Anterior cingulate cortex (tissue), 58 donors: ENCODE results near the gene MMADHC.
"Not testable (repeated sequence)": the region's sequence is repeated elsewhere in the genome, so short reads cannot be mapped to it uniquely, and the experiment has no call there.

ENCODE experiments used
- DNase-seq, 58 donors: peaks; one replicate each; lab custom pipeline; 2025; lab: John Stamatoyannopoulos, UW

MMADHC gene

GRCh38 chr2:149595056-149595963 is 7.7 kb upstream of the MMADHC start:
- no peak for DNase-seq

DNA sequence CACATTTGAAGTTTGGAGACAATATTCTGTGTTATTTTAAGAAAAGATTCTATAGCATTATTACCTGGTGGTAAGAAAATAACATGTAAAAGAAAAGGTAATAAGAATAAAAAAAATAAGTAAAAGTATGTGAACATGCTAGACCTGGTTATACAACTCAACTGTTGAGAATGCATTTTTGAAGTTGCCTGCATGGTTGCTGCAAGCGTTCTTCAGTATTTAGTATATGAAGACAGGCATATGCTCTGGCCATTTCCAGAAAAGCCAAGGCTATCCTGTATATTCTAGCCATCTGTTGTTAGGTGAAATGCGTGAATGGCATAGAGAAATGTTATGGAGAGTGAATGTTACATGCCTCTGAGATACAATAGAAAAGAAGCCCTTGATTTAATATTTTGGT is 6.8 kb upstream of the MMADHC start:
- DNase-seq = no peak

DNA sequence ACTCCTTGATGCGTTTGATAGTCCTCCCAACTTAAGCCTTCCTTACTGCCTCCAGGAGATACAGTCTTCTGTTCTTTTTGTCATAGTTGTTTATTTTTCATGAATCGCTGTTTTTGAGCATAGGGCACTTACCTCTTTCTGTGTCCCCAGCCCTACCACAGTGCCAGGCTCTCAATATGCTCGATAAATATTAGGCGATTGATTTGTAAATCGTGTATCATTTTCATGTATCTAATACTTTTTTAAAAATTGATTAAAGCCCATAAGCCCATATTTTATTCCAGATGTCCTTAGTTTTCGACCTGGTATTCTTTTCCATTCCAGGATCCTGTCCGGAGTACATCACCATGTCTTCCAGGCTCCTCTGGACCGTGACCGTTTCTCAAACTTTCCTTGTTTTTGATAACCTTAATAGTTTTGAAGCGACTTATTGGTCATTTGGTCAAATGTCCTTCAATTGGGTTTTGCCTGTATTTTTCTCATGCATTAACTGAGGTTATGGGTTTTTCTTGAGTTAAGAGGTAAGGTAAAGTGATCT is 444 bp upstream of the MMADHC start:
- DNase-seq = no peak

GRCh38 chr2:149586898-149587219 is 716 bp downstream of the MMADHC start:
- DNase-seq = no peak

DNA sequence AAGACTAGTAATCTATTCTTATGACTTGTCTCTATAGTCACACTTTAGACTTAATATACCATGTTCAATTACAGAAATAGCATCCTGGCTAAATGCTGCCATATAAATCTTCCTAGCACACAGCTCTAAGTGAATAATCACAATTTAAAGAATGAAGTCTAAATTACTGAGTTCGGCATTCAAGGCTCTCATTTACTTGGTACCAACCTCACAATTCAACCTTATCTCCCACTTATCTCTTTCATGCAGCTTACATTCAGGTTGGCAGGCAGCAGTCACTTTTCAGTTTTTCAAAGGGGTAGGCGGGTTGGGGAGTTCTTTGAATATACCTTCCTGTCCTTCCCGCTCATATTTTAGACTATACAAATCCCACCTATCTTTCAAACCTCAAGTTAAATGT is 1.5 kb downstream of the MMADHC start:
- DNase-seq = no peak

GRCh38 chr2:149585166-149585885 is 2.2 kb downstream of the MMADHC start:
- no peak for DNase-seq

DNA sequence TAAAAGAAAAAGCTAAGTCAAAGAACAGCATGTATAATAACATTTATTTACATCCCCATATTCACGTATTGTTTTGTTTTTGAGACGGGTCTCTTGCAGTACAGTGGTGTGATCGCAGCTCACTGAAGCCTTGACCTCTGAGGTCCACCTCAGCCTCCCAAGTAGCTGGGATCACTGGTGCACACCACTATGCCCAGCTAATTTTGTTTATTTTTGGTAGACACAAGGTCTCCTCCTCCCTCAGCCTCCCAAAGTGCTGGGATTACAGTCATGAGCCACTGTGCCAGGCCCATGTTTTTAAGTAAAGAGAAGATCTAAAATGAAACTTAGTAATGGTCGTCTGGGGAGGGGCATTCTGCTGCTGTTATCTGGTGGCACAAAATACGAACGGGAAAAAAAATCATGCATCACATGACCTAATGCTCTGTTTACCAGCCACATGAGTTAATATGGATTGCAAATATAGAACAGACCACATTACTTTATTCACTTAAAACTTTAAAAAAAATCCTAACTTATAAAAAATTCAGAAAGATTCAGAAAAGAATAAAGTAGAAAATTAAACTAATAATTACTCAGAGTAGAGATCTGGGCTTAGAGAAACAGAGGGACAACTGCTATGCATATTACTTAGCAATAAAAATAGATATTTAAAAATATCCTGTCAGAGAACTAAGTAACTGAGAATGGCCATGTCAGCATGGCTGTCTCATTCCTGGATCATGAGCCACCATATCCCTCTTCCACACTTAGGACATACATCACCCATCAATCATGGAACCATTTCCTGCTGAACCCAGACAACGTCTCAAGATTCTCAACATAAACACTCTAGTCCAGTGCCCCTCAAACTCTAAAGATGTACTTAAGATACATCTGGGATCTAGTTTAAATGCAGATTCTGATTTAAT is 7.3 kb downstream of the MMADHC start:
- no peak for DNase-seq

DNA sequence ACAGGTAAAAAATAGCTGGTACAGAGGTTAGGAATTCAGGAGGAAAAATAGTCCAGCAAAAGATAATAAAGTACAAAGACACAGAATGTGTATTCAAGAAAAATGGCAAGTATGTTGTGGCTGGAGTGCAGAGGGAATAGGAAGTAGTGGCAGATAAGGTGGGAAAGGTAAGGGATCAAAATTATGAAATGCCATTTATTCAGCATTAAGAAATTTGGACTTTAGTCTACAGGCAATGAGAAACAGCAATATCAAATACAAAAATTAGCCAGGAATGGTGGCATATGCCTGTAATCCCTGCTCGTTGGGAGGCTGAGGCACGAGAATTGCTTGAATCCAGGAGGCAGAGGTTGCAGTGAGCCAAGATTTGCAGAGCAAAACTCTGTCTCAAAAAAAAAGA is 10.3 kb downstream of the MMADHC start:
- DNase-seq = no peak

DNA sequence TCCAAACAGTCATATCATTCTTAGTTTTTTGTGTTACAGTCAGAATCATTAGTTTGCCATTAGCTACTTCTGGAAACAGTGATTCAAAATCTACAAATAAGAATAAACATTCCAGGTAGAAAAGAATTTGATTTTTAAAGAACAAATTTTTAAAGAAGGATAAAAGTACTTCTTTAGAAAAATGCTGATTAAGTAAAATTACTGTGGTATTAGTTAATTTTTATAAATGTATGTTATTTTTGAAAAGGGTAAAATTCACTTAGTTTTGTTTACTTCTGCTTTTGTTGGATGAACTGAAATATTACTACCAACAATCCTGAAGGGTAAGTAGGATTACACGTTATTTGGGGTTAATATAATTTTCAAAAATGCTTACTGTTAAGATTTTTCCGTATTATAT is 11.8 kb downstream of the MMADHC start:
- no peak for DNase-seq

DNA sequence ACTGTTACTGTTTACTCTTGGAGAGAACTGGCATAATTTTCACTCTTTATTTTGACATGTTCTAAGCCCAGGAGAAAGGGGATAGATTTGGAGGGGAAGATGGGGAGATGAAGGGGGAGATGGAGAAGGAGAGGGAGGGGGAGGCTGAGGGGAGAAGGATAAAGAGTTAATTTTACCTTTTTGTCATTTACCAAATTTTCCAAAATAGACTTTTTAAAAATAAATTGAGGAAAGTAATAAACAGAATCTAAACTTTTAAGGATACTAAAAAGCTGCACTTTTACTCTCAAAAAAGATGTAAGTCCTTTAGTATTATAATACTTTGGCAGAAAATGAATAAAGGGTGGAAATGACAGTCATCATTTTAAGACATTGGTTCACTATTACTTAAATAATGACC is 12.3 kb downstream of the MMADHC start:
- no peak for DNase-seq

DNA sequence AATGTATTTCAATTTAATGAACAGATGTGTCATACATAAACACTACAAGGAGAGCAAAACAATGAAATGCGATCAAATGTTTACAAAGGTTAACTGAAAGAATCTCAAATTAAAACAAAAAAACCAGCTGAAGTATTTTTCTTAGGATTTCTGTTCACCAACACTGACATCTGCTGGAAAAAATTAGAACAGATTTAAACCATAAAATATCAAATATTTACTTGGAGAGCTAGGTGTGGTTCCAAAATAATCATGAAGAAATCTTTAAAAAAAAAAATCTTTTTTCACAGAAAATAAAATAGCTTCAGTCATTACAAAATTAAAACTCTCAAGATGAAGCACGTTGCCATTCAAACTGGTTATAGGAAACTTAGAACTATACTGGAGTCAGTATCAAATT is 13.8 kb downstream of the MMADHC start:
- no peak for DNase-seq

DNA sequence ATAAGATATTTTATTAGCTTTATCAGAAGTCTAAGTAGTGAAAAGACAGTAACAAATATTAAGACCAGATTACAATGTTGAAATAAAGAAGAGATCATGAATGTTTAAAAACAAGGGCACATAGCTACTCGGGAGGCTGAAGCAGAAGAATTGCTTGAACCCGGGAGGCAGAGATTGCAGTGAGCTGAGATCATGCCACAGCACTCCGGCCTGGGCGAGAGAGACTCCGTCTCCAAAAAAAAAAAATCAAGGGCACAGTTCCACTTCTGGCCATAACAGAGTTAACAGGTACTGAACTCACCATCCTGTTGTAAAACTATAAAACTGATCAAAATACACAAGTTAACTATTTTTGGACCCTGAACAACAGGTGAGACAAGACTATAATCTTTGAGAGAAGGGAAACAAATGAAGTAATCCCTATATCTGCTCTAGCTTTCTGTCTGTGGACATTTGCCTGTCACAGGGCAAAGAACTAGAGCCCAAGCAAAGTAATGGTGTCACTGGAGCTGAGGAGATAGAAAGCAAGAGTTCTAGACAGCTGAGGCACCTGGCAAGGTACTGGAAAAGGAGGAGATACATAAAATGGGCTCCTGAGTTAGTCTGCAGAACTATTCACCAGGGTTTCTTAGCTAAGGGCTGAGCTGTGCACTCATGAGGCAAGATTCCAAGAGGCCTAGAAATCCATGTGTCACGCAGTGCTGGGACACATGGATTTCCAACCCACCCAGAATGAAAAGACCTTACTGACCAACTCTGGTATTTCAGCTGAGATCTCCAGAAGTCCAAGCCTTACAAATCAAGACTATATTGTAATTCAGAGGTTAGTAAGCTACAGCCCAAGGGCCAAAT is 15.2 kb downstream of the MMADHC start:
- DNase-seq = no peak

- DNase-seq = no peak
These were observed 19.4 kb downstream of the MMADHC start for GRCh38 chr2:149568138-149568537.

GRCh38 chr2:149566652-149567051 is 20.9 kb downstream of the MMADHC start:
- no peak for DNase-seq

GRCh38 chr2:149565625-149566024 is 21.9 kb downstream of the MMADHC start:
- DNase-seq = not testable (repeated sequence)

DNA sequence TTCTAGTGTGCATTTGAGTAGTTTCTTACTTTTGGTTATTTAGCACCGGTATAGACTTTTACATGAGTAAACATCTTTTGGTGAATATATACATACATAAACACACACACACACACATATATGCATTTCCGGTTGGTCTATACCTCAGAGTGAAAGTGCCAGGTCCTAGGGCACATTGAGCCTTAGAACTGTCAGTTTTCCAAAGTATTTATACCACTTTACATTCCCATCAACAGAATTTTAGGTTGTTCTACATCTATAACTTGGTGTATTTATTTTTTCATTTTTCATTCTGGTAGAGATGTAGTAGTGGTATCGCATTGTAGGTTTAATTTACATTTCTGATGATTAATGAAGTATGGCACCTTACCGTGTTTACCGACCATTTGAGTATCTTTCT is 22.6 kb downstream of the MMADHC start:
- DNase-seq = no peak

DNA sequence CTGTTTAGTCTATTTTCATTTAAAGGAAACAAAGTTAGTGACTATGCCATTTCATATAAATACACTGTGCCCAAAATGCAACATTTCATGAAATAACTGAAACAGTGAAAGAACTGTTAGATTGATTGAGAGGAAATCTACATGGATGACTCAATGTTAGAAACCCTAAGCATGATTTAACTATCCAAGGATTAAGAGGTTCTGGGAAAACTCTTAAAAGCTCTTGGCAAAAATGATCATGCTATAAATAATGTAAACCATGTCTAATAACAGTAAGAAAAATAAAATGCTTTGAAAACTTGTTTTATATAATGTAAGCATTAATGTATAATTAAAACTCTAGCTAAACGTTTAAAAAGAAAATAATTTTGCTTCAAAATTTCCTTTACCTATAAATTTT is 23.5 kb downstream of the MMADHC start:
- no peak for DNase-seq

DNA sequence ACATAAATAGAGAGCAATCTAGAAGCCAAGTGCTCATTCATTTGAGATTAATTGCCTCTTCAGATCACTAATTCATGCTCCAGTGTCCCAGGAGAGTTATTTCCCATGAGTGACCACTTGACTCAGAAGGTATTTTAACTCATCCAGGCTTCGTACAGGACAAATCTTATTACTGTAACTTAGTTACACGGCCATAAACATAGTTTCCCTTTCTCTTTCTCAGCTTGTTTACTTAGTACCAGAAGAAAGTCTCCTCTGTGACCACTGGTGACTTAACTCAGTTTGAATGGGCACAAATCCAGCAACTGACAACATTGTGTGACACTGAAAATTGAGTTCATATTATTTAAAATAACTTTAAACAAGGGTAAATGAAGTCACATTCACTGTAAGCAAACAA is 25.3 kb downstream of the MMADHC start:
- DNase-seq = no peak

DNA sequence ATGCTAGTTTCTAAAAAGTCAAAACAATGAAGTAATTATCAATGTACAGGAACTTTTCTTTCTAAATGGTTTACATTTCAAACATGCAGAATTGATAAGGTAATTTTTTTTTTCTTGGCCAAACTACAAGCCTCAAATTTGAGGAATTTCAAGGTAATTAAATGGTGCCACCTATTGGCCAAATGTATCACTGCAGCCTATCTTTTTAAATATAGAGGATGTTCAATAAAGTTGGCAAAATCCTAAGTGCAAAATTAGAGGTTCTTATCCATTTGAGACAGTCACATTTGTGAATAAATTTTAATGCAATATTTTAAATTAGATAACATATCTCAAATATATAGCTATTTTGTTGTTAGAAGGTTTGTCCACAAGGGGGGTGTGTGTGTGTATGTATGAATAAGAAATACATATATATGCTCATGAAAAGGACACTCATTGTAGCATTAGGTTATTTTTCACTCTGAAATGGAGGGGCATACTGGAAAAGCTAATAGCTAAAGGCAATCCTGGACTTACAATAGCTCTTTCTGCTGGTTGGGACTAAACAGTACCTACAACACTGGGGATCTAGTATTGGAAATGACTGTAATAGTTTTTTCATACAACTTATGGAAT is 26.2 kb downstream of the MMADHC start:
- peak in 4 of 58 donors; percentile 1 to 23 (median 10) for DNase-seq
